PC-9 (cell line): Measurements from ENCODE around the gene HYCC2.
"Not testable (repeated sequence)": the region's sequence is repeated elsewhere in the genome, so short reads cannot be mapped to it uniquely, and the experiment has no call there.

ENCODE experiments used
- CTCF ChIP-seq: fragments of 200-600 bp; sonication (generic); conservative IDR thresholded peaks from 2 replicates; pipeline ENCODE4 v1.6.1; 2017; ENCODE audit warnings: mixed run types, antibody characterized with exemption, mild to moderate bottlenecking, moderate library complexity
- EZH2 ChIP-seq: fragments of 200-600 bp; sonication (generic); IDR thresholded peaks from 2 replicates; pipeline ENCODE4 v1.8.0; 2017; ENCODE audit warnings: antibody characterized with exemption, low read depth

GRCh38 chr2:201042451-201042850 is 29.0 kb downstream of the HYCC2 start:
- not testable (repeated sequence) for TF ChIP-seq CTCF, EZH2
